Liver (tissue), 9 donors: ENCODE measurements around the gene HAO2. TPM values are rescaled to one million over a fixed set of nuclear protein-coding genes. Genes with fewer than 3 reads are reported as not detected.
A peak's percentile ranks its signal among the peaks of the same experiment; 100 is the strongest.

Experiments used
- DNase-seq: peaks from one replicate; pipeline ENCODE4 v3.0.0-alpha.2; 2017; ENCODE audit warnings: low spot score
- H3K27ac ChIP-seq, 2 donors: one replicate each; pipeline ENCODE4 v1.7.0; 2013; ENCODE audit warnings: inconsistent platforms in 2 of 2, low read length in 2 of 2, control low read depth in 1 of 2, low read depth in 1 of 2, mild to moderate bottlenecking in 1 of 2
- H3K27me3 ChIP-seq, 4 donors: one replicate each; pipeline versions ENCODE4 v1.6.1 to v1.7.0; 2013; ENCODE audit warnings: low read length in 3 of 4, inconsistent platforms in 1 of 4, mild to moderate bottlenecking in 1 of 4, moderate library complexity in 1 of 4; ENCODE audit not compliant: control insufficient read depth in 4 of 4, insufficient read depth in 4 of 4
- H3K36me3 ChIP-seq, 4 donors: one replicate each; pipeline versions ENCODE4 v1.6.1 to v1.7.0; 2013; ENCODE audit warnings: low read length in 3 of 4, mild to moderate bottlenecking in 3 of 4, low read depth in 1 of 4, moderate library complexity in 1 of 4; ENCODE audit not compliant: control insufficient read depth in 4 of 4, insufficient read depth in 3 of 4
- H3K4me1 ChIP-seq, 4 donors: one replicate each; pipeline versions ENCODE4 v1.6.1 to v1.7.0; 2013; ENCODE audit warnings: low read length in 3 of 4, mild to moderate bottlenecking in 3 of 4, moderate library complexity in 1 of 4; ENCODE audit not compliant: control insufficient read depth in 4 of 4, insufficient read depth in 4 of 4
- H3K4me3 ChIP-seq, 3 donors: one replicate each; pipeline versions ENCODE4 v1.6.1 to v1.7.0; 2013; ENCODE audit warnings: low read length in 3 of 3, control low read depth in 1 of 3, low read depth in 1 of 3, mild to moderate bottlenecking in 1 of 3
- H3K9ac ChIP-seq, 2 donors: one replicate each; pipeline ENCODE4 v1.7.0; 2013; ENCODE audit warnings: low read length in 2 of 2, mild to moderate bottlenecking in 2 of 2, moderate library complexity in 2 of 2, control low read depth in 1 of 2, low read depth in 1 of 2
- H3K9me3 ChIP-seq, 4 donors: one replicate each; pipeline versions ENCODE4 v1.6.1 to v1.7.0; 2013; ENCODE audit warnings: low read length in 3 of 4; ENCODE audit not compliant: control insufficient read depth in 4 of 4
- ATF3 ChIP-seq: IDR thresholded peaks from 2 replicates; pipeline ENCODE4 v1.6.1; 2016; ENCODE audit warnings: antibody characterized with exemption
- CTCF ChIP-seq: fragments of 150-350 bp; IDR thresholded peaks from 2 replicates; pipeline ENCODE4 v1.5.1; 2017; ENCODE audit warnings: improper control_type of control experiment, low read depth, low read length; ENCODE audit not compliant: missing input control
- EGR1 ChIP-seq, 2 donors: IDR thresholded peaks; 2 replicates each; pipeline ENCODE4 v1.6.1; 2016 to 2018; ENCODE audit warnings: antibody characterized with exemption in 2 of 2, low read depth in 2 of 2
- FOXA1 ChIP-seq: IDR thresholded peaks from 2 replicates; pipeline ENCODE4 v1.6.1; 2016; ENCODE audit warnings: antibody characterized with exemption
- FOXA2 ChIP-seq: IDR thresholded peaks from 2 replicates; pipeline ENCODE4 v1.6.1; 2016; ENCODE audit warnings: antibody characterized with exemption
- GABPA ChIP-seq, 2 donors: IDR thresholded peaks in 1 of 2; conservative IDR thresholded peaks in 1 of 2; 2 replicates each; pipeline ENCODE4 v1.6.1; 2016; ENCODE audit warnings: antibody characterized with exemption in 2 of 2, mild to moderate bottlenecking in 1 of 2, moderate library complexity in 1 of 2
- HNF4A ChIP-seq, 2 donors: conservative IDR thresholded peaks; 2 replicates each; pipeline ENCODE4 v1.6.1; 2016; ENCODE audit warnings: antibody characterized with exemption in 2 of 2, mild to moderate bottlenecking in 2 of 2
- HNF4G ChIP-seq: IDR thresholded peaks from 2 replicates; pipeline ENCODE4 v1.6.1; 2016; ENCODE audit warnings: antibody characterized with exemption
- JUND ChIP-seq, 2 donors: IDR thresholded peaks; 2 replicates each; pipeline ENCODE4 v1.6.1; 2016; ENCODE audit warnings: antibody characterized with exemption in 2 of 2
- MAX ChIP-seq: IDR thresholded peaks from 2 replicates; pipeline ENCODE4 v1.6.1; 2016; ENCODE audit warnings: antibody characterized with exemption
- NR2F2 ChIP-seq: IDR thresholded peaks from 2 replicates; pipeline ENCODE4 v1.6.1; 2016; ENCODE audit warnings: antibody characterized with exemption
- RAD21 ChIP-seq, 2 donors: IDR thresholded peaks; 2 replicates each; pipeline ENCODE4 v1.6.1; 2016; ENCODE audit warnings: antibody characterized with exemption in 2 of 2, mild to moderate bottlenecking in 2 of 2
- REST ChIP-seq: IDR thresholded peaks from 2 replicates; pipeline ENCODE4 v1.6.1; 2016; ENCODE audit warnings: antibody characterized with exemption, mild to moderate bottlenecking
- RXRA ChIP-seq, 2 donors: IDR thresholded peaks; 2 replicates each; pipeline ENCODE4 v1.6.1; 2017 to 2018; ENCODE audit warnings: antibody characterized with exemption in 2 of 2, mild to moderate bottlenecking in 1 of 2
- SP1 ChIP-seq: IDR thresholded peaks from 2 replicates; pipeline ENCODE4 v1.6.1; 2018; ENCODE audit warnings: antibody characterized with exemption, mild to moderate bottlenecking
- TAF1 ChIP-seq: conservative IDR thresholded peaks from 2 replicates; pipeline ENCODE4 v1.6.1; 2016; ENCODE audit warnings: antibody characterized with exemption, mild to moderate bottlenecking
- YY1 ChIP-seq: IDR thresholded peaks from 2 replicates; pipeline ENCODE4 v1.6.1; 2016; ENCODE audit warnings: antibody characterized with exemption, mild to moderate bottlenecking
- ZBTB33 ChIP-seq: IDR thresholded peaks from 2 replicates; pipeline ENCODE4 v1.6.1; 2016; ENCODE audit warnings: antibody characterized with exemption
- WGBS: extraction: QIAGEN DNeasy Blood & Tissue Kit; methylation state at CpG from one replicate; pipeline ENCODE4 v1.1.7; 2013; 5-methylcytosine and 5-hydroxymethylcytosine counted together
- polyA plus RNA-seq, 2 donors: library from polyadenylated mRNA; stranded (reverse) in 1 of 2; unstranded in 1 of 2; fragments of 200-250 nt in 1 of 2; fragments of >200 nt in 1 of 2; fragmentation: Nextera tagmentation in 1 of 2; extraction: Ambion mirVana in 1 of 2; gene quantifications; one replicate each; pipeline versions ENCODE4 v1.2.1 to v1.2.3, GENCODE V29; 2013 to 2015
- total RNA-seq, 2 donors: library from RNA; depleted of rRNA; stranded (reverse); fragments of >200 nt; gene quantifications; one replicate each; pipeline ENCODE4 v1.2.3, GENCODE V29; 2014
- donor health status: healthy.
- donor health status: healthy.
- donor health status: healthy.
- donor health status: healthy.
- donor health status: healthy.

The HAO2 gene
- total and polyA plus RNA-seq, 4 donors: 8.2 to 377 (median 150) TPM

GRCh38 chr1:119340861-119341261, 27.7 kb upstream of the HAO2 start (continued):
- no peak for TF ChIP-seq CTCF
- TF ChIP-seq GABPA (IDR thresholded peaks at IDR 0.05 in 1 of 2, conservative IDR thresholded peaks at IDR 0.05 in 1 of 2): no peak

GRCh38 chr1:119341372-119341947, 27.1 kb upstream of the HAO2 start:
- H3K36me3 ChIP-seq: peaks cover 0 to 2% (median 0%) of the 10 kb centered on the region in 4 donors
- no peak overlapping the region for H3K4me3 ChIP-seq
- WGBS: 45% methylated on average over 5 of the region's 5 CpGs
- H3K4me1 ChIP-seq: peaks cover 9 to 65% (median 56%) of the 10 kb centered on the region in 4 donors
- DNase-seq: no peak
- H3K9me3 ChIP-seq: no peaks in the 10 kb centered on the region
- H3K27ac ChIP-seq: peak overlapping the region; percentile 63 to 79
- TF ChIP-seq EGR1 (IDR thresholded peaks at IDR 0.05; ENCODE audit: low read depth in 2 of 2) (no peak), TAF1 (peak; percentile 54), RXRA (IDR thresholded peaks at IDR 0.05) (peak; percentile 94 to 95), GABPA (IDR thresholded peaks at IDR 0.05 in 1 of 2, conservative IDR thresholded peaks at IDR 0.05 in 1 of 2) (no peak), HNF4A (conservative IDR thresholded peaks at IDR 0.05) (peak; percentile 98), ATF3 (peak; percentile 75), FOXA2 (peak; percentile 91), MAX (peak; percentile 87), HNF4G (peak; percentile 96), CTCF (no peak), RAD21 (IDR thresholded peaks at IDR 0.05) (peak; percentile 43 to 57), REST (peak; percentile 86), SP1 (peak; percentile 94), YY1 (peak; percentile 63), FOXA1 (peak; percentile 85), ZBTB33 (peak; percentile 85), JUND (IDR thresholded peaks at IDR 0.05) (peak; percentile 87 to 90), NR2F2 (peak; percentile 47)
- H3K9ac ChIP-seq: peak overlapping the region in 1 of 2 donors; percentile 44
- no peaks in the 10 kb centered on the region for H3K27me3 ChIP-seq
